Diencephalon (tissue), 1 donor: Measurements from ENCODE around the gene AGO3. TPM values are rescaled to one million over a fixed set of nuclear protein-coding genes. Genes with fewer than 3 reads are reported as not detected.

Experiments used
- total RNA-seq: library from RNA; depleted of rRNA; stranded (reverse); fragments of >200 nt; gene quantifications from one replicate; pipeline ENCODE4 v1.2.3, GENCODE V29; 2014

The AGO3 gene
- total RNA-seq = 27.9 TPM

GRCh38 chr1:35930593-35931445 lies at the start of gene AGO3:
Gene AGO3, plus strand, starts transcription at chr1:35931105. Its CDS starts 322 bp downstream, at chr1:35931427.

GRCh38 chr1:35882945-35883634 lies 47.8 kb upstream of the AGO3 start, which contains the start of gene AGO1:
Gene AGO1, plus strand, starts transcription at chr1:35883209. Its CDS starts 213 bp downstream, at chr1:35883422.

GRCh38 chr1:36083635-36084496 lies 153.0 kb downstream of the AGO3 start, which contains the start of gene TEKT2:
Gene TEKT2, plus strand, starts transcription at chr1:36084094. Its CDS starts 828 bp downstream, at chr1:36084922.

GRCh38 chr1:36088577-36089392 lies 157.9 kb downstream of the AGO3 start, which contains the start of gene ADPRS:
Gene ADPRS, plus strand, starts transcription at chr1:36088892. Its CDS starts 13 bp downstream, at chr1:36088905.

Other genes starting within 250 kb of the AGO3 start
- 69.9 TPM for gene C1orf216, start 212.2 kb upstream of the AGO3 start, total RNA-seq
- 6.2 TPM for gene CLSPN, start 161.1 kb upstream of the AGO3 start, total RNA-seq
- gene AGO4, start 123.1 kb upstream of the AGO3 start, total RNA-seq = 51.4 TPM
- 18.5 TPM for gene AGO1, start 47.9 kb upstream of the AGO3 start, total RNA-seq
- gene TEKT2, start 153.0 kb downstream of the AGO3 start, total RNA-seq = 11.1 TPM
- gene ADPRS, start 157.8 kb downstream of the AGO3 start, total RNA-seq = 18.5 TPM
- gene COL8A2, start 194.1 kb downstream of the AGO3 start, total RNA-seq = 2.1 TPM
- gene TRAPPC3, start 218.4 kb downstream of the AGO3 start, total RNA-seq = 51.0 TPM
- 78.7 TPM for gene MAP7D1, start 225.1 kb downstream of the AGO3 start, total RNA-seq